ENCODE measurements around the gene PAX5.

Gene PAX5

GRCh38 chr9:36831381-36832161, 202.5 kb downstream of the PAX5 start:
- no peak for DNase-seq (ENCODE audit: insufficient read length, low spot score)
- no peak for TF ChIP-seq TAF1 (IDR thresholded peaks at IDR 0.05; ENCODE audit: low read depth, low read length)
- no peak for TF ChIP-seq SPI1 (IDR thresholded peaks at IDR 0.05; ENCODE audit: low read depth, low read length)
- TF ChIP-seq POLR2A (IDR thresholded peaks at IDR 0.05; ENCODE audit: low read depth, low read length): no peak
- TF ChIP-seq POLR2AphosphoS5 (IDR thresholded peaks at IDR 0.05; ENCODE audit: low read depth, low read length): no peak
- no peak for TF ChIP-seq POU2F2 (IDR thresholded peaks at IDR 0.05; ENCODE audit: low read depth, low read length)
- TF ChIP-seq PAX5 (IDR thresholded peaks at IDR 0.05; ENCODE audit: insufficient read depth, low read length, severe bottlenecking): no peak
- no peak for FAIRE-seq

GRCh38 chr9:36828611-36829013, 205.5 kb downstream of the PAX5 start:
- DNase-seq (ENCODE audit: insufficient read length, low spot score) (no peak), FAIRE-seq (no peak)
- TF ChIP-seq POLR2AphosphoS5 (IDR thresholded peaks at IDR 0.05; ENCODE audit: low read depth, low read length) (no peak), PAX5 (IDR thresholded peaks at IDR 0.05; ENCODE audit: insufficient read depth, low read length, severe bottlenecking) (no peak)

- no peak for DNase-seq (ENCODE audit: insufficient read length, low spot score)
- no peak for TF ChIP-seq SPI1 (IDR thresholded peaks at IDR 0.05; ENCODE audit: low read depth, low read length)
- no peak for FAIRE-seq
Observed at GRCh38 chr9:36827593-36827992, 206.5 kb downstream of the PAX5 start.

- DNase-seq (ENCODE audit: insufficient read length, low spot score) (no peak), FAIRE-seq (no peak)
- TF ChIP-seq POLR2A (IDR thresholded peaks at IDR 0.05; ENCODE audit: low read depth, low read length) (no peak), PAX5 (IDR thresholded peaks at IDR 0.05; ENCODE audit: insufficient read depth, low read length, severe bottlenecking) (no peak), SPI1 (IDR thresholded peaks at IDR 0.05; ENCODE audit: low read depth, low read length) (no peak), POLR2AphosphoS5 (IDR thresholded peaks at IDR 0.05; ENCODE audit: low read depth, low read length) (no peak), POU2F2 (IDR thresholded peaks at IDR 0.05; ENCODE audit: low read depth, low read length) (no peak), TAF1 (IDR thresholded peaks at IDR 0.05; ENCODE audit: low read depth, low read length) (no peak)
Observed at GRCh38 chr9:36826581-36826980, 207.5 kb downstream of the PAX5 start.

- FAIRE-seq (no peak), DNase-seq (ENCODE audit: insufficient read length, low spot score) (no peak)
- TF ChIP-seq PAX5 (IDR thresholded peaks at IDR 0.05; ENCODE audit: insufficient read depth, low read length, severe bottlenecking) (no peak), TAF1 (IDR thresholded peaks at IDR 0.05; ENCODE audit: low read depth, low read length) (no peak), POLR2A (IDR thresholded peaks at IDR 0.05; ENCODE audit: low read depth, low read length) (no peak)
Observed at GRCh38 chr9:36825179-36825578, 208.9 kb downstream of the PAX5 start.

- no peak for FAIRE-seq
- TF ChIP-seq POLR2A (IDR thresholded peaks at IDR 0.05; ENCODE audit: low read depth, low read length): no peak
- no peak for TF ChIP-seq PAX5 (IDR thresholded peaks at IDR 0.05; ENCODE audit: insufficient read depth, low read length, severe bottlenecking)
- TF ChIP-seq SPI1 (IDR thresholded peaks at IDR 0.05; ENCODE audit: low read depth, low read length): no peak
- TF ChIP-seq POU2F2 (IDR thresholded peaks at IDR 0.05; ENCODE audit: low read depth, low read length): no peak
- TF ChIP-seq POLR2AphosphoS5 (IDR thresholded peaks at IDR 0.05; ENCODE audit: low read depth, low read length): no peak
- TF ChIP-seq TAF1 (IDR thresholded peaks at IDR 0.05; ENCODE audit: low read depth, low read length): no peak
Observed at GRCh38 chr9:36823934-36824333, 210.1 kb downstream of the PAX5 start.

GRCh38 chr9:36823466-36823865, 210.6 kb downstream of the PAX5 start:
- FAIRE-seq (no peak), DNase-seq (ENCODE audit: insufficient read length, low spot score) (no peak)
- no peak for TF ChIP-seq SPI1 (IDR thresholded peaks at IDR 0.05; ENCODE audit: low read depth, low read length)
- no peak for TF ChIP-seq POU2F2 (IDR thresholded peaks at IDR 0.05; ENCODE audit: low read depth, low read length)
- no peak for TF ChIP-seq PAX5 (IDR thresholded peaks at IDR 0.05; ENCODE audit: insufficient read depth, low read length, severe bottlenecking)
- TF ChIP-seq TAF1 (IDR thresholded peaks at IDR 0.05; ENCODE audit: low read depth, low read length): no peak
- no peak for TF ChIP-seq POLR2AphosphoS5 (IDR thresholded peaks at IDR 0.05; ENCODE audit: low read depth, low read length)
- TF ChIP-seq POLR2A (IDR thresholded peaks at IDR 0.05; ENCODE audit: low read depth, low read length): no peak

More at GRCh38 chr9:36823934-36824333, 210.1 kb downstream of the PAX5 start:
- no peak for DNase-seq (ENCODE audit: insufficient read length, low spot score)

- no peak for FAIRE-seq
- TF ChIP-seq PAX5 (IDR thresholded peaks at IDR 0.05; ENCODE audit: insufficient read depth, low read length, severe bottlenecking) (no peak), POLR2AphosphoS5 (IDR thresholded peaks at IDR 0.05; ENCODE audit: low read depth, low read length) (no peak), TAF1 (IDR thresholded peaks at IDR 0.05; ENCODE audit: low read depth, low read length) (no peak), POU2F2 (IDR thresholded peaks at IDR 0.05; ENCODE audit: low read depth, low read length) (no peak), POLR2A (IDR thresholded peaks at IDR 0.05; ENCODE audit: low read depth, low read length) (no peak), SPI1 (IDR thresholded peaks at IDR 0.05; ENCODE audit: low read depth, low read length) (no peak)
- DNase-seq (ENCODE audit: insufficient read length, low spot score): no peak
Observed at GRCh38 chr9:36822201-36822600, 211.9 kb downstream of the PAX5 start.

GRCh38 chr9:36820392-36820861, 213.6 kb downstream of the PAX5 start:
- DNase-seq (ENCODE audit: insufficient read length, low spot score): no peak
- TF ChIP-seq POLR2A (IDR thresholded peaks at IDR 0.05; ENCODE audit: low read depth, low read length) (no peak), POLR2AphosphoS5 (IDR thresholded peaks at IDR 0.05; ENCODE audit: low read depth, low read length) (no peak), TAF1 (IDR thresholded peaks at IDR 0.05; ENCODE audit: low read depth, low read length) (no peak), PAX5 (IDR thresholded peaks at IDR 0.05; ENCODE audit: insufficient read depth, low read length, severe bottlenecking) (no peak), POU2F2 (IDR thresholded peaks at IDR 0.05; ENCODE audit: low read depth, low read length) (no peak), SPI1 (IDR thresholded peaks at IDR 0.05; ENCODE audit: low read depth, low read length) (no peak)
- FAIRE-seq: no peak
